Measurements from ENCODE around the gene HECW1.

GRCh38 chr7:43406961-43407360 is 294.5 kb downstream of the HECW1 start:
- TF ChIP-seq POLR2AphosphoS5 (IDR thresholded peaks at IDR 0.05; ENCODE audit: low read depth, low read length): no peak
- TF ChIP-seq SIN3A (conservative IDR thresholded peaks at IDR 0.05 in 1 of 2, IDR thresholded peaks at IDR 0.05 in 1 of 2; ENCODE audit: low read depth in 1 of 2, low read length in 2 of 2): no peak
- TF ChIP-seq EZH2 (IDR thresholded peaks at IDR 0.05; ENCODE audit: low read depth, low read length, severe bottlenecking): no peak
- no peak for TF ChIP-seq CTCF (IDR thresholded peaks at IDR 0.05; ENCODE audit: control extremely low read depth in 1 of 3, insufficient read depth in 1 of 3, low read depth in 1 of 3, low read length in 3 of 3)
- TF ChIP-seq EP300 (IDR thresholded peaks at IDR 0.05; ENCODE audit: borderline replicate concordance in 1 of 2, low read depth in 2 of 2, low read length in 2 of 2): no peak
- no peak for TF ChIP-seq ATF3 (IDR thresholded peaks at IDR 0.05; ENCODE audit: insufficient read depth, low read depth, low read length)
- no peak for TF ChIP-seq POLR2A (IDR thresholded peaks at IDR 0.05; ENCODE audit: control extremely low read depth in 1 of 2, low read depth in 2 of 2, low read length in 2 of 2)
- no peak for TF ChIP-seq PHF8 (conservative IDR thresholded peaks at IDR 0.05; ENCODE audit: low read depth, low read length)
- no peak for TF ChIP-seq KDM5A (IDR thresholded peaks at IDR 0.05; ENCODE audit: low read length)

All from H1 (cell line).